ENCODE measurements around the gene GABBR1.

GABBR1 gene

DNA sequence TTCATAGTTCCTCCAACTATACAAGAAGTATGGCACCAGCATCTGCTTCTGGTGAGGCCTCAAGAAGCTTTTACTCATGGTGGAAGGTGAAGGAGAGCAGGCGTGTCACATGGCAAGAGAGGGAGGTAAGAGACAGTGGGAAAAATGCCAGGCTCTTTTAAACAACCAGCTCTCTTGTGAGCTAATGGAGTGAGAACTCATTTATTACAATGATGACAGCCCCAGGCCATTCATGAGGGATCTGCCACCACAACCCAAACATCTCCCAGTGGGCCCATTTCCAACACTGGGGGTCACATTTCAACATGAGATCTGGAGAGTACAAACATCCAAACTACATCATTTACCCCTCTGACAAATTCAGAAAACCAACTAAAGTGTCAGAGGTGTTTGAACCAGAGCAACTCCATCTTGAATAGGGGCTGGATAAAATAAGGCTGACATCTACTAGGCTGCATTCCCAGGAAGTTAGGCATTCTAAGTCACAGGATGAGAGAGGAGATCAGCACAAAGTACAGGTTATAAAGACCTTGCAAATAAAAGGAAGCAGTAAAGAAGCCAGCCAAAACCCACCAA is 71.3 kb downstream of the GABBR1 start:
- DNase-seq, result no peak

GRCh38 chr6:29561091-29561490 is 71.9 kb downstream of the GABBR1 start:
- no peak for DNase-seq

- DNase-seq, result no peak
These were observed 73.3 kb downstream of the GABBR1 start, which contains the start of gene UBD for GRCh38 chr6:29559524-29560287. Gene UBD (minus strand): TSS chr6:29559732. CDS start chr6:29559701, 31 bp downstream.

DNA sequence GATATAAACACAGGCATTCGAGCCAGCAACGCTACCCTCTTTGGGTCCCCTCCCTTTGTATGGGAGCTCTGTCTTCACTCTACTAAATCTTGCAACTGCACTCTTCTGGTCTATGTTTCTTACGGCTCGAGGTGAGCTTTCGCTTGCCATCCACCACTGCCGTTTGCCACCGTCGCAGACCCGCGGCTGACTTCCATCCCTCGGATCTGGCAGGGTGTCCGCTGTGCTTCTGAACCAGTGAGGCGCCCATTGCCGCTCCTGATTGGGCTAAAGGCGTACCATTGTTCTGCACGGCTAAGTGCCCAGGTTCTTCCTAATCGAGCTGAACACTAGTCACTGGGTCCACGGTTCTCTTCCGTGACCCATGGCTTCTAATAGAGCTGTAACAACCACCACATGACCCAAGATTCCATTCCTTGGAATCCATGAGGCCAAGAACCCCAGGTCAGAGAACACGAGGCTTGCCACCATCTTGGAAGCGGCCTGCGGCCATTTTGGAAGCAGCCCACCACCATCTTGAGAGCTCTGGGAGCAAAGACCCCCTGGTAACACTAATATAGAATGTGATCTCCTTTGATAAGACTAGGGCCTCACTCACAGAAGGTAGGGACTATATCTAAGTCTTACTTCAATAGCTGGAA is 74.4 kb downstream of the GABBR1 start:
- no peak for DNase-seq

- DNase-seq, result no peak
These were observed 75.7 kb downstream of the GABBR1 start for GRCh38 chr6:29557320-29557719.

DNA sequence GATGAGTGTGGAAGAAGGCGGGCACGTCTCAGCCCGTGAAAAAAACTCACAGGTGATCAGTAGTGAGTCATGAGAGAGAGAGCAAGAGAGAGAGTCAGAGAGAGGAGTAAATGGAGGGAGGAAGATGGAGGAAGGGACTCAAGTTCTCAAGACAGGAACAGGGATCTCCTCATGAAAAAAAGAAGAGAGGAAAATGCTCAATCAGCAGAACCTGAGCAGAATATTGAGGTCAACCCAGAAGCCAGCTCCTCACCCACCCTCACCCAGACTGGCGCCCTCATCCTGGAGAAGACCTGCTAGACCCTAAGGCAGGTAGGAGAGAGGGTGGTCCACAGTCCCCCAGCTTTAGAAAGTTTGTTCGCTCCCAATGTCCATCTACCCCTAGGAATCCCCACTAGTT is 78.2 kb downstream of the GABBR1 start:
- DNase-seq, result no peak

DNA sequence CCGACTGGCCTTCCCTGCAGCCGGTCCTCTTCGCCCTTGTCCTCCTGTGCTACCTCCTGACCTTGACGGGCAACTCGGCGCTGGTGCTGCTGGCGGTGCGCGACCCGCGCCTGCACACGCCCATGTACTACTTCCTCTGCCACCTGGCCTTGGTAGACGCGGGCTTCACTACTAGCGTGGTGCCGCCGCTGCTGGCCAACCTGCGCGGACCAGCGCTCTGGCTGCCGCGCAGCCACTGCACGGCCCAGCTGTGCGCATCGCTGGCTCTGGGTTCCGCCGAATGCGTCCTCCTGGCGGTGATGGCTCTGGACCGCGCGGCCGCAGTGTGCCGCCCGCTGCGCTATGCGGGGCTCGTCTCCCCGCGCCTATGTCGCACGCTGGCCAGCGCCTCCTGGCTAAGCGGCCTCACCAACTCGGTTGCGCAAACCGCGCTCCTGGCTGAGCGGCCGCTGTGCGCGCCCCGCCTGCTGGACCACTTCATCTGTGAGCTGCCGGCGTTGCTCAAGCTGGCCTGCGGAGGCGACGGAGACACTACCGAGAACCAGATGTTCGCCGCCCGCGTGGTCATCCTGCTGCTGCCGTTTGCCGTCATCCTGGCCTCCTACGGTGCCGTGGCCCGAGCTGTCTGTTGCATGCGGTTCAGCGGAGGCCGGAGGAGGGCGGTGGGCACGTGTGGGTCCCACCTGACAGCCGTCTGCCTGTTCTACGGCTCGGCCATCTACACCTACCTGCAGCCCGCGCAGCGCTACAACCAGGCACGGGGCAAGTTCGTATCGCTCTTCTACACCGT is 79.5 kb downstream of the GABBR1 start:
- DNase-seq, result no peak

GRCh38 chr6:29552512-29553051 is 80.4 kb downstream of the GABBR1 start:
- DNase-seq, result peak; percentile 37

GRCh38 chr6:29547573-29547972 is 85.4 kb downstream of the GABBR1 start:
- no peak for DNase-seq

DNA sequence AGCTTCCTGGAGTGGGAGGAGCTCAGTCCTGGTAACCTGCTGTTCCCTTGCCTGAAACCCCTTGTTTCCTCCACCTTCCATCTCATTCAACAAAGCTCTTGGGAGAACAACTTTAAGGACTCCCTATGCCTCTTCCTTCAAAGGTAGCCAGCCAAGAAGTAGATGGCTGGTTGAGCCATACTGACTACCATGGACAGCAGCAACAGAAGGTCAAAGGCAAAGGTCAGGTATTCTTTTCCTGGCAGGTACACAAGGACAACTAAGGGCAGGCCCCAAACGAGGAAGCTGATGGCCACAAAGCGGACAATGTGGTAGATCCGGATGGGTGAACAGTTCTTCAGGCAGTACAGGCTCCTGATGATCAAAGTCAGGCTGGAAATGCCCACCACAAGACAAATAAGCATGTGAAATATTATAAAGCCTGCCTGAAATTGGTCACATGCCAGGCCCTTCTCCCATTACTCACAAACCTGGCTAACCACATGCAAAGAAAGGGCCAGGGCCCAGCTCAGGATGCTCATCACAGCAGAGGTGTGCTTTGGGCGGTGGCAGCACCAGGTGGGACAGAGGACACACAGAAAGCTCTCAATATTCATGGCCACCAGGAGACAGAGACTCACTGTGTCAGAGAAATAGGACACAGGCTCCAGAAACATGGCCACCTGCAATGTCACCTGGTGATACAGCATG is 95.1 kb downstream of the GABBR1 start:
- no peak for DNase-seq

DNA sequence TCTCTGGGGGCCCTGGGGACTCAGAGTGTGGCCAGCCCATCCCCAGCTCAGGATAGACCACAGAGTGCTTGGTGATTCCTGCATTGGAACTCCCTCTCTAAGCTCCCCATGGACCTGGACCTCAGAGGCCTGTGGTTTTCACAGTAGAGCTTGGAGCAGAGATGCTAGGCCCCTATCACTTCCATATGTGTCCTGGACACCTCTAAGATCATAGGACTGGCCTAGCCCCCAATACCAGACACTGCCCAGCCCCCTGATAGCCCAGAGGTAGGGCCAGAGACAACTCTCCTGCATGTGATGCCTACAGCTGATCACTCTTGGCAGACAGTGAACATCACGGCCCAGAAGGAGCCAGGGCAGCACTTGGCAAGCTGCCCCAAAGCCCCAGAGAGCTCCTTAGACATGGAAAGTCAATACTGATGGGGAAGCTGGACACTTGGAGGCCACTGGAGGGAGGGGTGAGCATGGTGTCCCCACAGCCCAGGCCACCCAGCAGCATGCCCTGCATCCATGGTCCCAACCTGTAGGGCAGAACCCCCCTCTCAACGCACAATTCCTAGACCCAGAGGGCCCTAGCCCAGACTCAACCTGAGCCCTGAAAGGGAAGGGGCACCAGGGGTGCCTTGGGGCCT is 100.5 kb downstream of the GABBR1 start:
- DNase-seq, result no peak

GRCh38 chr6:29531668-29532067 is 101.3 kb downstream of the GABBR1 start:
- DNase-seq, result no peak

- DNase-seq, result no peak
These were observed 102.2 kb downstream of the GABBR1 start for GRCh38 chr6:29530671-29531310.

- DNase-seq, result no peak
These were observed 103.0 kb downstream of the GABBR1 start for GRCh38 chr6:29529956-29530355.

DNA sequence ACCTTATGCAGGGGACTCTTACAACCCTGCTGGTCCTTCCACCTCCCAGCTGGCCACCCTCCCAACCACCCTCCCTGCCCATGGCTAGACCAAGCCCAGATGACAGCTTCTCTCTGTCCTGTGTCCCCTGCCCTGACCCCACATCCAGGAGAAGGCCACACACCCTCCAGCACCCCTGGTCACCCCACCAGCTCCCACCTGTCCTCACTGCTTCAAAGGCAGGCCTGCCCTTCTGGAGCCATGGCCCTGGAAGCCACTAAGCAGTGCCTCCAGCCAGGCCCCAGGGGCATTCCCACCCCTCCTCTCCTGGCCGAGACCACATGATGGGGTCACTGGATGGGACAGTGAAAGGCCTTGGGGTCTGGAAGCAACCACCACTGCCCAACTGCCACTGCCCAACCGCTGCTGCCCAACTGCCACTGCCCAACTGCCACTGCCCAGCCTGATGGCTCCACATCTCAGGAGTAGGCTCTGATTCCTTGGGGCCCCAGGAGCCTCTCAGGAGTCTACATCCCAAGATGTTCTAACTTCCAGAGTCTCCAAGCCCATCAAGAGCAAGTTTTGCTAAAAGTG is 103.9 kb downstream of the GABBR1 start:
- no peak for DNase-seq

- DNase-seq, result no peak
These were observed 104.6 kb downstream of the GABBR1 start for GRCh38 chr6:29528300-29528931.

GRCh38 chr6:29527564-29527963 is 105.4 kb downstream of the GABBR1 start:
- no peak for DNase-seq

DNA sequence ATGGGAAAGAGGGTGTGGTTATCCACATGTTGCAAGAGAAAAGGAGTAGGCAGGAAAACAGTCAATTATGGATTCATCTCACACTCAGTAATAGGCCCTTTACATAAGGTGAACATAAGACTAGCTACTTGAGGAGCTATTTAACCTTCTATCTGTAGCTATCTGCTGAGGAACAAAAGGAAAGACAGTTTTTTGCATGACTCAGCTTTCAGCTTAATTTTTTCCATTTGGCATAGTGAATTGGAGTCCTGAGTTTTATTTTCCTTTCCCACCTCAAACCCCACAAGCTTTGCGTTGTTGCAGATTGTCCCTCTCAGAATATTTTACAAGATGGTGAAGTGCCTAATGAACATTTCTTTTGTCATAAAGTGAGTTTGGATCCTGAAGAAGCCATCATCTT is 105.9 kb downstream of the GABBR1 start:
- DNase-seq, result no peak

- no peak for DNase-seq
These were observed 107.7 kb downstream of the GABBR1 start for GRCh38 chr6:29525311-29525639.

DNA sequence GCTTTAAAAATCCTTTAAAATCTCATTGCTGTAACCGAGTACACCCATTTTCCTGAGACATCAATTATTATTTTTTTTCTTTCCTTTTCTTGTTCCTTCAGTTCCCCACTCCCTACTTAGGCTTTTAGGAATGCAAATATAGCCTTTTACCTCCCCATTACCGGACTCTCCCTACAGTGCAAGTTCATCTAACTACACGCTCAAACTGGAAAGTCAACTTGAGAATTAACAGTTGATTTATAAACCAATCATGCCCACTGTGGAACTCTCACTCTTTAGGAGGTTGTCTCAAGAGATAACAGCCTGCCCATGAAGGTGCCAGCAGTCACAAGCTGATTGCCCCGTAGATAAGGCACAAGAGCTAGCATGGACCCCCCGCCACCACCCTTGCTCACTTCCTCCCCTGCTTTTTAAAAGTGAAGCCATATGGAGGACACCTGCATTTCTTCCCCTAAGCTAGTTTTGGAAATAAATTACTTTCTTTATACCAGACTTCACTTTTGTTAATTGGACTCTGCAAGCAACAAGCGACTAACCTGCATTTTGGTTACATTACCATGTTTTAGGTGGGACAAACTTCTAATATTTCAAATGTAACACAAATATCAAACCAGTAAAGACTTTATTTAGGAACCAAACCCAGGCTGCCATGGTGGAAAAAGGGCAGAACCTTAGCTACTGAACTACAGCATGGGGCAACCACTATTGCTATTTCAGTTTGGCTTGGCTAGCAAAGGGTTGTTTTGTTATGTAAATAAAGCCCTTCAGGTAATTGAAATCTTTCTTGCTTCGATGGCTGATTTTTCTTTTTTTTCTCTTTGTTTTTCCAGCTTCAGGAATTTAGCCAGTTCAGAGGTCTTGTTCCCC is 108.3 kb downstream of the GABBR1 start:
- no peak for DNase-seq

Measured in DMS 273 treated with DMSO at 0.1 percent for 48 hours (cell line).